CD14-positive monocyte (primary cell): Measurements from ENCODE around the gene SLC26A2. TPM values are rescaled to one million over a fixed set of nuclear protein-coding genes. Genes with fewer than 3 reads are reported as not detected.

Experiments used
- DNase-seq, 3 donors: peaks; one replicate each; pipeline ENCODE4 v3.0.0-alpha.2; 2011 to 2022
- H2AFZ ChIP-seq: 2 replicates; pipeline ENCODE4 v1.6.0; 2012; ENCODE audit warnings: mild to moderate bottlenecking, low read depth, low read length, inconsistent platforms; ENCODE audit not compliant: insufficient read depth, poor library complexity, severe bottlenecking
- H3K27ac ChIP-seq, 2 donors: 1 replicate in 1 of 2; 2 replicates in 1 of 2; pipeline ENCODE4 v1.5.1; 2012 to 2013; ENCODE audit warnings: low read length in 2 of 2, control low read depth in 1 of 2, inconsistent platforms in 1 of 2, low read depth in 1 of 2, mild to moderate bottlenecking in 1 of 2
- H3K27me3 ChIP-seq, 2 donors: one replicate each; pipeline versions ENCODE4 v1.6.0 to v1.6.1; 2011 to 2013; ENCODE audit warnings: low read length in 2 of 2; ENCODE audit not compliant: control insufficient read depth in 2 of 2, insufficient read depth in 2 of 2
- H3K36me3 ChIP-seq, 2 donors: replicated peaks in 1 of 2; 1 replicate in 1 of 2; 2 replicates in 1 of 2; pipeline versions ENCODE4 v1.5.1 to v1.6.1; 2012 to 2013; ENCODE audit warnings: low read length in 2 of 2, control low read depth in 1 of 2, inconsistent platforms in 1 of 2, mild to moderate bottlenecking in 1 of 2; ENCODE audit not compliant: insufficient read depth in 2 of 2, control insufficient read depth in 1 of 2
- H3K4me1 ChIP-seq, 2 donors: 1 replicate in 1 of 2; 2 replicates in 1 of 2; pipeline versions ENCODE4 v1.5.1 to v1.6.1; 2012 to 2013; ENCODE audit warnings: low read length in 2 of 2, control low read depth in 1 of 2, inconsistent platforms in 1 of 2, mild to moderate bottlenecking in 1 of 2, moderate library complexity in 1 of 2; ENCODE audit not compliant: insufficient read depth in 2 of 2, control insufficient read depth in 1 of 2
- H3K4me2 ChIP-seq: replicated peaks from 2 replicates; pipeline ENCODE3; 2012; ENCODE audit warnings: low read length, moderate library complexity, mild to moderate bottlenecking; ENCODE audit not compliant: poor library complexity, severe bottlenecking; ENCODE audit errors: extremely low read depth
- H3K4me3 ChIP-seq, 3 experiments: fragments of 200-600 bp in 1 of 3; sonication (generic) in 1 of 3; replicated peaks in 1 of 3; 1 replicate in 2 of 3; 2 replicates in 1 of 3; pipeline ENCODE4 v1.5.1; 2011 to 2013; ENCODE audit warnings: low read length in 3 of 3, mild to moderate bottlenecking in 3 of 3, control low read depth in 2 of 3, low read depth in 2 of 3, inconsistent platforms in 1 of 3, moderate library complexity in 1 of 3
- H3K79me2 ChIP-seq: 2 replicates; pipeline ENCODE4 v1.6.0; 2012; ENCODE audit warnings: mild to moderate bottlenecking, control low read depth, inconsistent platforms, low read length, moderate library complexity; ENCODE audit not compliant: insufficient read depth
- H3K9ac ChIP-seq: 2 replicates; pipeline ENCODE4 v1.6.0; 2017; ENCODE audit warnings: low read length, mild to moderate bottlenecking; ENCODE audit not compliant: insufficient read depth, poor library complexity, severe bottlenecking
- H3K9me3 ChIP-seq, 2 donors: replicated peaks in 1 of 2; 1 replicate in 1 of 2; 2 replicates in 1 of 2; pipeline versions ENCODE4 v1.5.1 to v1.6.1; 2012 to 2013; ENCODE audit warnings: low read length in 2 of 2, control low read depth in 1 of 2; ENCODE audit not compliant: control insufficient read depth in 1 of 2, insufficient read depth in 1 of 2
- H4K20me1 ChIP-seq: 2 replicates; pipeline ENCODE4 v1.6.0; 2012; ENCODE audit warnings: mild to moderate bottlenecking, low read length, control low read depth, moderate library complexity; ENCODE audit not compliant: insufficient read depth
- H3K27ac Mint-ChIP-seq, 7 donors: one replicate each; pipeline ENCODE4 v1.8.0; 2020; ENCODE audit warnings: mild to moderate bottlenecking in 7 of 7, mixed read lengths in 7 of 7, moderate library complexity in 6 of 7, inconsistent platforms in 2 of 7
- H3K27me3 Mint-ChIP-seq, 3 donors: one replicate each; pipeline ENCODE4 v1.8.0; 2021 to 2022; ENCODE audit warnings: low read depth in 3 of 3, mild to moderate bottlenecking in 3 of 3, mixed read lengths in 3 of 3, moderate library complexity in 3 of 3, inconsistent platforms in 1 of 3
- H3K36me3 Mint-ChIP-seq, 2 donors: one replicate each; pipeline ENCODE4 v1.8.0; 2020; ENCODE audit warnings: mixed read lengths in 2 of 2, inconsistent platforms in 1 of 2, mild to moderate bottlenecking in 1 of 2
- H3K4me1 Mint-ChIP-seq: one replicate; pipeline ENCODE4 v1.8.0; 2020; ENCODE audit warnings: mild to moderate bottlenecking, mixed read lengths
- H3K4me3 Mint-ChIP-seq, 2 donors: one replicate each; pipeline ENCODE4 v1.8.0; 2020; ENCODE audit warnings: mild to moderate bottlenecking in 2 of 2, mixed read lengths in 2 of 2, moderate library complexity in 1 of 2
- H3K9me3 Mint-ChIP-seq, 7 donors: one replicate each; pipeline ENCODE4 v1.8.0; 2020 to 2022; ENCODE audit warnings: mixed read lengths in 7 of 7, mild to moderate bottlenecking in 6 of 7, moderate library complexity in 6 of 7, inconsistent platforms in 2 of 7
- WGBS: methylation state at CpG from one replicate; pipeline ENCODE4 v1.1.5; 2013; ENCODE audit warnings: missing lambda C conversion rate; ENCODE audit not compliant: insufficient coverage; 5-methylcytosine and 5-hydroxymethylcytosine counted together
- intact Hi-C, 2 donors: fragments of 100-400 bp; cut with micrococcal nuclease; formaldehyde crosslinking; loops; one replicate each; pipeline versions ENCODE4 v1.15.0 to v1.15.1; 2023
- polyA plus RNA-seq, 3 donors: library from polyadenylated mRNA; depleted of rRNA in 1 of 3; unstranded in 2 of 3; stranded (reverse) in 1 of 3; fragments of 300-500 nt in 2 of 3; fragments of >200 nt in 1 of 3; fragmentation: Illumina TruSeq in 2 of 3; gene quantifications; 1 replicate in 2 of 3; 2 replicates in 1 of 3; pipeline ENCODE4 v1.2.3, GENCODE V29; 2012 to 2021
- TF ChIP-seq, protein P1 (sequence below): fragments of 200-600 bp; IDR thresholded peaks from one replicate; pipeline ENCODE4 v1.8.0; 2022; ENCODE audit warnings: antibody characterized with exemption, mild to moderate bottlenecking

The SLC26A2 gene
- polyA plus RNA-seq, 3 donors: 1.9 to 3.6 (median 3.1) TPM

DNA sequence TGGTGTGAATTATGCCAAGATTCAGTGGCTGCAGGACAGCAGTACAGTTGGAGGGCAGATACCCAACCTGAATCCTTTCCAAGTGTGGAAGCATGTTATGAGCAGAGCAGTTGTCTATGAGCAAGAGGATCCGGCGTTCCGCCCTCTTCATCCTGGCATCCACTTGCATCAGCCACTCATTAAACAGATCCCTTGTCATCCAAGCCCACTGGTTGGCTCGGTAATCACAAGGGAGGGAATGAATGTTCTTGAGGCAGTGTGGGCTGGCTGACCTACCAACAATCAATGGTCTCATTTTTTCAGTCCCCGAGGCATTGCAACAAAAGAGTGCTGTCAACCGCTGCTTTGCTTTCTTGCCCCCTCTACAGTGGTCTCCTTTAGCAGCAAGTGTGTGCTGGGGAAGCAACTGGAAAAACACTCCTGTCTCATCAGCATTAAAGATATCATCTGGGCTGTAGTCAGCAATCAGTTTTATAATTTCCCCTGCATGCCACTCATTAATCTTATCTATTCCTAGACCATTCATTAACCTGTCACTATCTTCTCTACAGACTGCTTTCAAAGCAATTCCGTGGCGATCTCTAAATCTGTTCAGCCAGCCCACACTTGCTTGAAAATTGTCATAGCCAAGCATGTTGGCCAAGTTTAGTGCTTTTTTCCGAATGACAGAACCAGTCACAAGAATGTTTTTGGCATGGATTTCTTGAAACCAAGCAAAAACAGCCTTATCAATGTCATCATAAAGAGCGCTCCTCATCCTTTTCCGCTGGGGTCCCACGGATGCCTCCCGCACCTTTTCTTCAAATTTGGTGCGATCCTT, 35.0 kb downstream of the SLC26A2 start:
- H3K4me2 ChIP-seq: no peak overlapping the region
- H3K36me3 ChIP-seq: peaks cover 6 to 7% of the 10 kb centered on the region in 2 donors
- H3K27me3 ChIP-seq: no peaks in the 10 kb centered on the region
- Mint-ChIP-seq H3K27me3 (no peaks in the 10 kb centered on the region), H3K36me3 (peaks cover 15 to 20% of the 10 kb centered on the region in 2 donors), H3K4me1 (peaks cover 12% of the 10 kb centered on the region), H3K4me3 (no peak overlapping the region), H3K9me3 (no peaks in the 10 kb centered on the region), H3K27ac (peak overlapping the region in 1 of 7 donors; percentile 26)
- no peaks in the 10 kb centered on the region for H3K79me2 ChIP-seq
- H4K20me1 ChIP-seq: no peaks in the 10 kb centered on the region
- no peak overlapping the region for H3K9ac ChIP-seq
- peaks cover 0 to 6% of the 10 kb centered on the region in 2 donors for H3K4me1 ChIP-seq
- TF ChIP-seq, protein P1, sequence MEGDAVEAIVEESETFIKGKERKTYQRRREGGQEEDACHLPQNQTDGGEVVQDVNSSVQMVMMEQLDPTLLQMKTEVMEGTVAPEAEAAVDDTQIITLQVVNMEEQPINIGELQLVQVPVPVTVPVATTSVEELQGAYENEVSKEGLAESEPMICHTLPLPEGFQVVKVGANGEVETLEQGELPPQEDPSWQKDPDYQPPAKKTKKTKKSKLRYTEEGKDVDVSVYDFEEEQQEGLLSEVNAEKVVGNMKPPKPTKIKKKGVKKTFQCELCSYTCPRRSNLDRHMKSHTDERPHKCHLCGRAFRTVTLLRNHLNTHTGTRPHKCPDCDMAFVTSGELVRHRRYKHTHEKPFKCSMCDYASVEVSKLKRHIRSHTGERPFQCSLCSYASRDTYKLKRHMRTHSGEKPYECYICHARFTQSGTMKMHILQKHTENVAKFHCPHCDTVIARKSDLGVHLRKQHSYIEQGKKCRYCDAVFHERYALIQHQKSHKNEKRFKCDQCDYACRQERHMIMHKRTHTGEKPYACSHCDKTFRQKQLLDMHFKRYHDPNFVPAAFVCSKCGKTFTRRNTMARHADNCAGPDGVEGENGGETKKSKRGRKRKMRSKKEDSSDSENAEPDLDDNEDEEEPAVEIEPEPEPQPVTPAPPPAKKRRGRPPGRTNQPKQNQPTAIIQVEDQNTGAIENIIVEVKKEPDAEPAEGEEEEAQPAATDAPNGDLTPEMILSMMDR: no peak
- no peak overlapping the region for H2AFZ ChIP-seq
- H3K4me3 ChIP-seq: no peak overlapping the region
- intact Hi-C loops: loop anchor here in 1 of 2 donors (10.0 kb wide), 1 partner anchor 361 kb away; no protein-coding TSS in a partner anchor
- 100% methylated on average over 5 of the region's 14 CpGs for WGBS
- no peak for DNase-seq
- no peak overlapping the region for H3K27ac ChIP-seq
- H3K9me3 ChIP-seq: no peaks in the 10 kb centered on the region

DNA sequence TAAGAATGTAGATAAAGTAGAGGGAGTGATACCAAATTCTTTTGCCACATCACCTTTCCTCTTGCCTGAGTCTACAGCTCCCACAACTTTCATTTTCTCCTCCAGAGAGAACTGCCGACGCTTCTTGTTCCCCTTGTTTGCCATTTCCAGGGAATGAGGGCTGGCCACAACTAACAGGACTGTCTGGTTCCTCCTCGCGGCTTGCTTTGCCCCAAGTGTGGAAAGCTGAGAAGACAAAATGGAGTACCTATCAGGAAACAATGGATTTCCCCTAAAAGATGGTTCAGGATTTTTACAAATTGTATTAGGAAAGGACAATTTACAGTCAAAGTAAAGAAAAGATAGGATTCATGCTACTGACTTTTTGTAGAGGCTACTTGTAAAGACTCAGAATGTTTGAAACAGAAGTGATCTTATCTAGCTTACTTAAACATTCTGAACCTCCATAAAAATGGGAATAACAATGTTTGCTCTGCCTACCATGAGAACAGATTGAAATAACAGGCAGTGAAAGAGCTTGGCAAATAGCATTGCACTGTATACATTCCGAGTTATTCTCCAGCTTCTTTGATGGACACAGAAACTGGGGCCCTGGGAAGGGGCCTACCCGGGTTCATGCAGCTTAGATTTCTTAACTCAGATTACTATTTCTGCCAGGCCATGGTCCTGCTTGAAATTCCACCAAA, 35.8 kb downstream of the SLC26A2 start:
- no peaks in the 10 kb centered on the region for H3K27me3 Mint-ChIP-seq
- no peak overlapping the region for H3K27ac Mint-ChIP-seq
- Histone ChIP-seq H3K27me3 (no peaks in the 10 kb centered on the region), H3K9me3 (no peaks in the 10 kb centered on the region), H2AFZ (no peak overlapping the region), H3K4me1 (peaks cover 5 to 9% of the 10 kb centered on the region in 2 donors), H3K9ac (no peak overlapping the region), H3K4me2 (no peak overlapping the region), H3K4me3 (no peak overlapping the region), H4K20me1 (peaks cover under 1% of the 10 kb centered on the region), H3K36me3 (peaks cover 6 to 7% of the 10 kb centered on the region in 2 donors), H3K79me2 (peaks cover 7% of the 10 kb centered on the region), H3K27ac (no peak overlapping the region)
- DNase-seq: no peak
- H3K4me3 Mint-ChIP-seq: no peak overlapping the region
- TF ChIP-seq, protein P1: no peak
- peaks cover 15 to 20% of the 10 kb centered on the region in 2 donors for H3K36me3 Mint-ChIP-seq
- intact Hi-C loops: loop anchor here in 1 of 2 donors (10.0 kb wide), 1 partner anchor 362 kb away; no protein-coding TSS in a partner anchor
- peaks cover 14% of the 10 kb centered on the region for H3K4me1 Mint-ChIP-seq
- no peaks in the 10 kb centered on the region for H3K9me3 Mint-ChIP-seq
- WGBS: 98% methylated on average over 5 of the region's 6 CpGs
